Muscle layer of duodenum (tissue), 2 donors: Measurements from ENCODE around the gene GCSH.
"Not testable (repeated sequence)": the region's sequence is repeated elsewhere in the genome, so short reads cannot be mapped to it uniquely, and the experiment has no call there.

Experiments
- H3K27ac ChIP-seq: one replicate; pipeline ENCODE4 v1.7.0; 2013; ENCODE audit warnings: mild to moderate bottlenecking, low read length
- H3K27me3 ChIP-seq: one replicate; pipeline ENCODE4 v1.7.0; 2013; ENCODE audit warnings: low read depth, mild to moderate bottlenecking, control low read depth, low read length
- H3K36me3 ChIP-seq, 2 donors: one replicate each; pipeline ENCODE4 v1.7.0; 2013; ENCODE audit warnings: low read length in 2 of 2, control low read depth in 1 of 2, mild to moderate bottlenecking in 1 of 2; ENCODE audit not compliant: insufficient read depth in 2 of 2, control insufficient read depth in 1 of 2
- H3K4me1 ChIP-seq, 2 donors: one replicate each; pipeline ENCODE4 v1.7.0; 2013; ENCODE audit warnings: low read length in 2 of 2, mild to moderate bottlenecking in 2 of 2, control low read depth in 1 of 2, moderate library complexity in 1 of 2; ENCODE audit not compliant: insufficient read depth in 2 of 2, control insufficient read depth in 1 of 2
- H3K4me3 ChIP-seq, 2 donors: one replicate each; pipeline ENCODE4 v1.7.0; 2013; ENCODE audit warnings: low read length in 2 of 2, low read depth in 1 of 2, mild to moderate bottlenecking in 1 of 2
- H3K9me3 ChIP-seq, 2 donors: one replicate each; pipeline ENCODE4 v1.7.0; 2013; ENCODE audit warnings: low read length in 2 of 2, control low read depth in 1 of 2, mild to moderate bottlenecking in 1 of 2; ENCODE audit not compliant: control insufficient read depth in 1 of 2
- donor health status: healthy.

Gene GCSH

DNA sequence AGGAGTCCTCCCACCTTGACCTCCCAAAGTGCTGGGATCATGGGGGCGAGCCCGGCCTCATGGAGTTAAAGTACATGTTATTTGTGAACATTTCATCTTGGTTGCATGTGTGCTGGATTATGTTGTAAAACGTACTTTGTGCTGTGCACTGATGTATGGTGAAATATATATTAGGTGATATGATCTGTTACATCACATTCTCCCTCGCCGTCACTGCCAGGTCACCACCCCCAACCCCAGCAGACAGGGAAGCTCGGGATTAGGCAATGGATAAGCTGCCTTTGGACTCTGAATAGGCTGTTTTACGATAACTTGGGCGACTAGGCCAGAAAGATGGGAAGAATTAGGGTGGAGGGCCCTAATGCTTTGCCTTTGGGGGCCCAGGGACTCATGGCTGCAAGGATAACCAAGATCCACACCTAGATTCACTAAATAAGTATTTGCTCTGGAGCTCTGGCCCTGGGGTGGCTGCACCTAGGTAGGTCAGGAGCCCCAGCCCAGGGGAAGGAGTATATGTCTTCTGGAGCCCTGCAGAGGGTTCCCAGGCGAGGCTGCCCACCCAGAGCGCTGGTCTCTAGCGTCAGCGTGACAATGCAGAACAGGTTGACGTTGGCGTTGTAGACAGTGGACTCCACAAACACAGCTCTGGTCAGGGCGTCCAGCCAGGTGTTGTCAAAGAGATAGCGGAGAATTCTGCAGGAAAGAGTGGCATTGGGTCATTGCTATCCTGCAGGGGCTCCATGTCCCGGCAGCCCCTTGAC is 27.1 kb upstream of the GCSH start:
- Histone ChIP-seq H3K27me3 (no peaks in the 10 kb centered on the region), H3K9me3 (no peaks in the 10 kb centered on the region), H3K4me3 (no peak overlapping the region), H3K4me1 (no peaks in the 10 kb centered on the region), H3K36me3 (no peaks in the 10 kb centered on the region), H3K27ac (no peak overlapping the region)

DNA sequence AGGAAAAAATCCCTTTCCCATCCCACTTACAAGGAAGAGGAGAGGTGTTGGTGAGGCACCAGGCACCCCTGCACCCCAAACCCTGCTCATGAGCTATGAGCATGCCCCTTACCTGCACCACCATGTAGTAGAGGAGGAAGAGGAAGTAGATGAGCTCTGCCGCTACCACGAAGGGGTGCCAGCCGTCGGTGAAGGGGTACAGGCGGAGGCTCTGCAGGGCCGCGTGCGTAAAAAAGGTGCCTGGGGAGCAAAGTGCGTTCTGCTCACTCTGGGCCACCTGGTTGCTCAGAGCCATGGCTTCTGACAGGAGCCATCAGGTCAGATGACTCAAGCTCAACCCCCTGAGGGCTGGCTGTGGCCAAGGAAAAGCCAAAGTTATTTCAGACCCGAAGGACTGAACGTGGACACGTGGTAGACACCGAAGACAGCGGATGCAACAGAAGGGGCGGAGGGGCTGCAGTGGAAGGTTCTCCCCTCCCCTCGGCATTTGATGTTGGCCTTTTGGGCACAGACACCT is 25.3 kb upstream of the GCSH start:
- no peaks in the 10 kb centered on the region for H3K9me3 ChIP-seq
- H3K4me3 ChIP-seq = no peak overlapping the region
- H3K36me3 ChIP-seq = no peaks in the 10 kb centered on the region
- H3K27ac ChIP-seq = no peak overlapping the region
- no peaks in the 10 kb centered on the region for H3K27me3 ChIP-seq
- H3K4me1 ChIP-seq = no peaks in the 10 kb centered on the region

- no peaks in the 10 kb centered on the region for H3K4me1 ChIP-seq
- H3K27ac ChIP-seq = no peak overlapping the region
- no peak overlapping the region for H3K4me3 ChIP-seq
- H3K36me3 ChIP-seq = no peaks in the 10 kb centered on the region
- no peaks in the 10 kb centered on the region for H3K9me3 ChIP-seq
- H3K27me3 ChIP-seq = no peaks in the 10 kb centered on the region
These were observed 21.2 kb upstream of the GCSH start for GRCh38 chr16:81117436-81117835.

GRCh38 chr16:81116285-81116684 is 20.1 kb upstream of the GCSH start:
- Histone ChIP-seq H3K36me3 (no peaks in the 10 kb centered on the region), H3K27ac (no peak overlapping the region), H3K4me3 (no peak overlapping the region), H3K4me1 (no peaks in the 10 kb centered on the region), H3K27me3 (no peaks in the 10 kb centered on the region), H3K9me3 (no peaks in the 10 kb centered on the region)

DNA sequence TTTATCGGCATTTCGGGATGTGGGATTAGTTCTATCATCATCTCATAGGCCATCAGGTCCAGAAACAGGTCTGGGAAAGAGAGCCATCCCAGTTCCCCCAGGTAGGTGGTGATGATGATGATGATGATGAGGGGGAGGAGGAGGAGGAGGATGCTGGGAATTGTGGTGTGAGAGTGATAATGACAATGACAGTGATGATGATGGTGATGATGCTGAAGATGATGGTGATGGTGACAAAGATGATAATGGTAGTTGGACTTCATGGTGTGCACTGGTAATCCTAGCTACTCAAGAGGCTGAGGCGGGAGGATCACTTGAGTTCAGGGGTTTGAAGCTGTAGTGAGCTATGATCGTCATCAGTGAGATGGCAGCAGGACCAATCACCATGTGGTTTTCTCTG is 16.3 kb upstream of the GCSH start:
- Histone ChIP-seq H3K9me3 (no peaks in the 10 kb centered on the region), H3K27me3 (no peaks in the 10 kb centered on the region), H3K4me1 (no peaks in the 10 kb centered on the region), H3K4me3 (no peak overlapping the region), H3K36me3 (no peaks in the 10 kb centered on the region), H3K27ac (no peak overlapping the region)

GRCh38 chr16:81109274-81109673 is 13.1 kb upstream of the GCSH start:
- H3K4me3 ChIP-seq, H3K9me3 ChIP-seq, H3K27ac ChIP-seq, H3K27me3 ChIP-seq, H3K4me1 ChIP-seq, H3K36me3 ChIP-seq: not testable (repeated sequence)

DNA sequence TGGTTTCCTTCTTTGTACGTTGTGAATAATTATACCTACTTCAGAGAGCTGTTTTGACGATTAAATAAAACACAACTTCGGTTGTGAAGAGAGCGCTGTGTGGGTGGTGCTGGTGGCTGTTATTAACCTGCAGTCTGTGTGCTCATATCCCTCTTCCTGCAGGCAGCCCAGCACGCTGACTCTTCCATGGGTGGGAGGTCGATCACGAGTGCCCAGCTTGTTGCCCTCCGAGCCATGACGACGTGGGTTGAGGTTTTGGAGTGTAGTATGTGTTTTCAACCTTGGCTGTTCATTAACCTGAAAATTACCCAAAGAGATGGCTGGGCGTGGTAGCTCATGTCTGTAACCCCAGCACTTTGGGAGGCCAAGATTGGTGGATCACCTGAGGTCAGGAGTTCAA is 11.3 kb upstream of the GCSH start:
- Histone ChIP-seq H3K36me3 (no peaks in the 10 kb centered on the region), H3K27ac (no peak overlapping the region), H3K9me3 (no peaks in the 10 kb centered on the region), H3K4me3 (no peak overlapping the region), H3K27me3 (no peaks in the 10 kb centered on the region), H3K4me1 (no peaks in the 10 kb centered on the region)

DNA sequence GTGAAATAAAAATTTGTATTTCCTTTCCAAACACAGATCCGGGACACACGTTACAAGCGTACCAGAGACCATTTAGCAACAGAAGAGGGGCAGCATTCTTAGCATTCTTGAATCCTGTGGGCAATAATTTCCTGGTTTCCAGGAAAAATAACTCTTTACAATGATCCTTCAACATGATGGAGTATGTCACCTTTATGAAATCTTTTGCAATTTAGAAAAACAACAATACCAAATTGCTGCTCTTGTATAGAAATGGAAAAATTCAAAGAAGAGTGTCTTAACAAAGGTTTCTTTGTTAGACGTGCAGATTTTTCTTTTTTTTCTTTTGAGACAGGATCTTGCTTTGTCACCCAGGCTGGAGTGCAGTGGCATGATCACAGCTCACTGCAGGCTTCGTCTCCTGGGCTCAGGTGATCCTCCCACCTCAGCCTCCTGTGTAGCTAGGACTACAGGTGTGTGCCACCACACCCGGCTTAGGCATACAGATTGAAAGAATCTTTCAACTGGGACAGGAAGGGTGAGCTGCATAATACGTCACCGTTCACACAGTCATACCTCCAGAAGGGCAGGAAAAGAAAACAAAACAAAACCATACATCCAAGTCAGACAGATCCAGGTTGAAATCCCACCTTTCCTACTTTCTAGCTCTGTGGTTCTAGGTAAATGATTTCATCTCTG is 10.8 kb upstream of the GCSH start:
- Histone ChIP-seq H3K9me3 (no peaks in the 10 kb centered on the region), H3K27ac (no peak overlapping the region), H3K36me3 (no peaks in the 10 kb centered on the region), H3K4me1 (no peaks in the 10 kb centered on the region), H3K4me3 (no peak overlapping the region), H3K27me3 (no peaks in the 10 kb centered on the region)

DNA sequence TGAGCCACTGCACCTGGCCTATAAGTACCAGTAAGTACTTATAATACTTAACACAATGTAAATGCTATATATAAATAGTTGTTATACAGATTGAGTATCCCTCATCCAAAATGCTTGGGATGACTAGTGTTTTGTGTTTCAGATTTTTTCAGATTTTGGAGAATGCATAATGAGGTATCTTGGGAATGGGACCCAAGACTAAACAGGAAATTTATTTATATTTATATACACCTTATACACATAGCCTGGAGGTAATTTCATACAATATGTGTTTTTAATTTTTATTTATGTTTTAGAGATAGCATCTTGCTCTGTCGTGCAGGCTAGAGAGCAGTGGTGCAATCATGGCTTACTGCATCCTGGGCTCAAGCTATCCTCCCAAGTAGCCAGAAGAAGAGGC is 9.8 kb upstream of the GCSH start:
- no peaks in the 10 kb centered on the region for H3K36me3 ChIP-seq
- H3K4me3 ChIP-seq = no peak overlapping the region
- no peak overlapping the region for H3K27ac ChIP-seq
- H3K4me1 ChIP-seq = no peaks in the 10 kb centered on the region
- H3K9me3 ChIP-seq = no peaks in the 10 kb centered on the region
- no peaks in the 10 kb centered on the region for H3K27me3 ChIP-seq

- Histone ChIP-seq H3K4me3 (no peak overlapping the region), H3K27ac (no peak overlapping the region), H3K27me3 (no peaks in the 10 kb centered on the region), H3K9me3 (no peaks in the 10 kb centered on the region), H3K4me1 (peaks cover 0 to 3% of the 10 kb centered on the region in 2 donors), H3K36me3 (no peaks in the 10 kb centered on the region)
These were observed 5.5 kb upstream of the GCSH start for GRCh38 chr16:81101702-81102101.

DNA sequence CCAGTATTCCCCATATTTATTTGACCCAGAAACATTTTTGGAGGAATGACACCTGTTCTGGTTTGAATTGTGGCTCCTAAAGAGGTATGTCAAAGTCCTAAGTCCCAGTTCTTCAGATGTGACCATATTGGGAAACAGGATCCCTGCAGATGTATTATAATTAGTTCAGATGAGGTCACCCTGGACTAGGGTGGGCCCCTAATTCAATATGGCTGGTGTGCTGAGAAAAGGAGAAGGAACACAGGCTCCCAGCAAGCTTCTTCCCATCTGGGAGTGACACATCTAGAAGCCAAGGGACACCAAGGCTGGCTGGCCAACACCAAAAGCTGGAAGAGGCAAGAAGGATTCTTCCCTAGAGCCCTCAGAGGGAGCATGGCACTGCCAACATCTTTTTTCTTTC is 3.8 kb upstream of the GCSH start:
- H3K9me3 ChIP-seq = no peaks in the 10 kb centered on the region

More for the DNA sequence above, 3.8 kb upstream of the GCSH start:
- no peaks in the 10 kb centered on the region for H3K27me3 ChIP-seq
- peaks cover 0 to 6% of the 10 kb centered on the region in 2 donors for H3K4me1 ChIP-seq
- H3K36me3 ChIP-seq = no peaks in the 10 kb centered on the region
- H3K27ac ChIP-seq = no peak overlapping the region
- no peak overlapping the region for H3K4me3 ChIP-seq
